Activated T-cell treated with anti-CD3 and anti-CD28 coated beads, Interleukin-2, amount 50 U/mL, for 72 hours (primary cell): ENCODE results near the gene SLC6A17. TPM values are rescaled to one million over a fixed set of nuclear protein-coding genes. Genes with fewer than 3 reads are reported as not detected.
A peak's percentile ranks its signal among the peaks of the same experiment; 100 is the strongest.

Source experiments
- ATAC-seq, 2 donors: fragments of 150-1000 bp; cut with Tn5 transposase; replicated peaks in 1 of 2; 2 replicates each; pipeline ENCODE4 v1.10.0; 2021; ENCODE audit warnings: moderate library complexity in 2 of 2, mild to moderate bottlenecking in 1 of 2
- DNase-seq, 2 donors: peaks; one replicate each; pipeline ENCODE4 v3.0.0; 2021 to 2022; ENCODE audit warnings: mixed read lengths in 1 of 2
- H3K27ac Mint-ChIP-seq: one replicate; pipeline ENCODE4 v1.8.0; 2022; ENCODE audit warnings: mild to moderate bottlenecking, moderate library complexity, mixed read lengths
- H3K27me3 Mint-ChIP-seq: one replicate; pipeline ENCODE4 v1.8.0; 2022; ENCODE audit warnings: low read depth, mixed read lengths
- H3K36me3 Mint-ChIP-seq, 2 donors: one replicate each; pipeline ENCODE4 v1.8.0; 2022; ENCODE audit warnings: mixed read lengths in 2 of 2, mild to moderate bottlenecking in 1 of 2; ENCODE audit not compliant: insufficient read depth in 2 of 2
- H3K4me1 Mint-ChIP-seq: one replicate; pipeline ENCODE4 v1.8.0; 2022; ENCODE audit warnings: low read depth, mixed read lengths
- H3K4me3 Mint-ChIP-seq, 2 donors: one replicate each; pipeline ENCODE4 v1.8.0; 2022; ENCODE audit warnings: mild to moderate bottlenecking in 2 of 2, mixed read lengths in 2 of 2, moderate library complexity in 2 of 2
- H3K9me3 Mint-ChIP-seq, 2 donors: one replicate each; pipeline ENCODE4 v1.8.0; 2022; ENCODE audit warnings: mixed read lengths in 2 of 2
- total RNA-seq, 2 donors: library from RNA; stranded (reverse); gene quantifications; one replicate each; pipeline ENCODE4 v1.2.3, GENCODE V29; 2022

Gene SLC6A17
- total RNA-seq, 2 donors from 2014 or later = 0.31 to 0.53 TPM

DNA sequence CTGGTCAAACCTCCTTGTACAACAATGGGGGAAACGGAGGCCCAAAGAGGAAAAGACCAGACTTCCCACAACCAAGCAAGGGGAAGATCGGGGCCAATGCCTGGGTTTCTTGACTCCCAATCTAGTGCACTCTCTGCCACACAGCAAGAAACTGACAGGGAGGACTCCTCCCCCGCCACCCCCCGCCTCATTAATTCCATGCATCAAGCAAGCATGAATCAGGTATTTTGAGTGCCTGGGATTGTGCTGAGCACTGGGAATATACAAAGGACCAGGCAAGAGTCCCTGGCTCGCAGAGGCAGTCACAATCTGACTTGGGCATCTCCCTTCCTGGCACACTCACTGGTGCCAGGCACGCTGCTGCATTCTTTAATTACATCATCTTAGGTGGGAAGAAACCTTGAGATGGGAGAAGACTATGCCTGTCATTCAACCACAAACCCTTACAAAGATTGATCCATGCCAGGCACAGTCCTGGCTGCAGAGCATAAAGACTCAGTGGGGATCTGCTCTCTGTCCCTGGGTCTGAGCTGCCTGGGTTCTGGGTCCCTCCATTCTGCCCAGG is 55.4 kb downstream of the SLC6A17 start:
- Mint-ChIP-seq H3K9me3 (no peaks in the 10 kb centered on the region), H3K36me3 (no peaks in the 10 kb centered on the region), H3K27ac (no peak overlapping the region), H3K4me1 (peaks cover 42% of the 10 kb centered on the region), H3K27me3 (no peaks in the 10 kb centered on the region), H3K4me3 (no peak overlapping the region)
- DNase-seq (no peak), ATAC-seq (no peak)

DNA sequence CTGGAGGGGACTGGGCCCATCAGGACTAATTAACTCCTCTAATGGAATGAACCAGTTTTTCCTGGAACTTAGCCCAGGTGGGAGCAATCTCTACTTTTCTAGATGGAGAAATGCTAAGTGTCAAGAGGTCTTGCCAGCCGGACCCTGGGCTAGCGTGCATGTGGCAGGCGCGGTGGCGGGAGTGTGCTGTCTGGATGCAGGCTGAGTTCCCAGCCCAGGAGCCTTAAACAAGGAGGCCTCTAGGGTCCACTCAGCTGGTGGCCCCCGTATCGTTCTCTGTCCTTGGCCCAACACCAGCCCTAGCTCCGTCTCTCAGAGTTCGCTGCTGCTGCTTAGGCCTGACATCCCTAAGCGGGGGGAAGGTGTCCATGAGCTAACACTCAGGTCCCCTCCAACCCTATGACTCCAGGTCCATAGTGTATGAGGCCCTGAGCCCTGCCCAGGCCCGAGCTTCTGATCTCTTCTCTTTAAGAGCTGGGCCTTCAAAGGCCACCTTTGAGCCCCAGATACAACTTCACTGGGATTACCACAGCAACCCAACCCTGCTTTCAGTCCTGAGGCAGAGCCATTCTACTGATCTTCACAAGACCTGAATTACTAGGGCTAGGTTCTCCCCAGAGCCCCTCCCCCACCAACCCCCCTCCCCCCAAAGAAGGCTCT is 56.1 kb downstream of the SLC6A17 start:
- Mint-ChIP-seq H3K4me1 (peaks cover 42% of the 10 kb centered on the region), H3K27ac (no peak overlapping the region), H3K36me3 (peaks cover 0 to 2% of the 10 kb centered on the region in 2 donors), H3K27me3 (no peaks in the 10 kb centered on the region), H3K4me3 (no peak overlapping the region), H3K9me3 (no peaks in the 10 kb centered on the region)
- ATAC-seq (no peak), DNase-seq (no peak)

DNA sequence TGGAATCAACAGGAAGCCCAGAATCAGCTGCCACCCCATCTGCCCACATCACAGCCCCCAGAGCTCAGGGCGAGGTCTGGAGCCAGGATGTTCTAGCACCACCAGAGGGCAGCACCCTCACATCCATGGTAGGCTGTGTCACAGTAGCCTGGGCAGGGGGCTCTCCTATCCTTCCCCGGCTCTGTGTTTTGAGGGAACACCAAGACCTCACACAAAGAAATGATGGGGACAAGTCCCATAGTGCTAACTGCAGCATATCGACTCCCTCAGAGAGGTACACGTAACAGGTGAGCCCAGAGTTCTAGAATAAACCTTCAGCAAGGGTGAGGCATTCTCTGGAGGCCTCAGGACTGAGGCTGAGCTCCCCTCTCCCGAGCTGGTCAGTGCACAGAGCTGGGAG is 57.5 kb downstream of the SLC6A17 start:
- Mint-ChIP-seq H3K4me1 (peaks cover 48% of the 10 kb centered on the region), H3K4me3 (no peak overlapping the region), H3K27me3 (no peaks in the 10 kb centered on the region), H3K9me3 (no peaks in the 10 kb centered on the region), H3K36me3 (peaks cover 4% of the 10 kb centered on the region in 2 donors), H3K27ac (no peak overlapping the region)
- peak; percentile 22 to 23 for ATAC-seq
- peak; percentile 83 to 84 for DNase-seq

DNA sequence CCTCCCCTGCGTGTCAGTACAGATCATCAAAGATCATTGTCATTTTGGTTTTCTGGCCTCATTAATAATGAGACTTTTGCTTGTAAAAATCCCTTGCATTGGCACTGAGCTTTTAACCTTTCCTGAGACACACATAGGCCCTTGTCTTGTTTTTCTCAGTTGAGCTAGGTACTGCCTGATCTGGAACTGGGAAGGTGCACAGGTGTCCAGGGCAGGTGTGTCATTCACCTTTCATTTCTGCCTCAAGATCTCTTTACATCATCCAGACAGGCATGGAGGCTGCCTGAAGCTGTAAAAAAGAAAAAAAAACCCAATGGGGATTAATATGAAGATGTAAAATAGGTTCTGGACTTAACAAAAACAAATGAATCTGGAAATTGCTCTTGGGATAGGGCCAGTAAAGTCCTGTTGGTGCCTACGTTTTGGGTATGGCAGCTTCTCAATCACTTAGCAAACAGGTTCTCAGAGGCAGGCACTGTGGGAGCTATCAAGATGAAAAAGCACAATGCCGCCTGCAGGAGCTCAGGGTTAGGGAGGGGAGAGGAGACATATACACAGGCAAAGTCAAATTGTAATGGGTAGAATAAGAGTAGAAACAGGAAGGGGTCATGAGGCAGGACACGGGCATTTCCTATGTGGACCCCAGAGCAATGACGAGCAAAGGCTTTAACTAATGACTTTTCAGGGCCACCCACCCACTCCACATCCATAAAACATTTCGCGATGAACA is 58.8 kb downstream of the SLC6A17 start:
- no peaks in the 10 kb centered on the region for H3K9me3 Mint-ChIP-seq
- H3K27ac Mint-ChIP-seq = peak overlapping the region; percentile 26
- H3K27me3 Mint-ChIP-seq = peaks cover 5% of the 10 kb centered on the region
- H3K36me3 Mint-ChIP-seq = peaks cover 6 to 7% of the 10 kb centered on the region in 2 donors
- H3K4me3 Mint-ChIP-seq = peak overlapping the region; percentile 72 to 88
- no peak for DNase-seq
- ATAC-seq = no peak
- H3K4me1 Mint-ChIP-seq = peaks cover 48% of the 10 kb centered on the region

DNA sequence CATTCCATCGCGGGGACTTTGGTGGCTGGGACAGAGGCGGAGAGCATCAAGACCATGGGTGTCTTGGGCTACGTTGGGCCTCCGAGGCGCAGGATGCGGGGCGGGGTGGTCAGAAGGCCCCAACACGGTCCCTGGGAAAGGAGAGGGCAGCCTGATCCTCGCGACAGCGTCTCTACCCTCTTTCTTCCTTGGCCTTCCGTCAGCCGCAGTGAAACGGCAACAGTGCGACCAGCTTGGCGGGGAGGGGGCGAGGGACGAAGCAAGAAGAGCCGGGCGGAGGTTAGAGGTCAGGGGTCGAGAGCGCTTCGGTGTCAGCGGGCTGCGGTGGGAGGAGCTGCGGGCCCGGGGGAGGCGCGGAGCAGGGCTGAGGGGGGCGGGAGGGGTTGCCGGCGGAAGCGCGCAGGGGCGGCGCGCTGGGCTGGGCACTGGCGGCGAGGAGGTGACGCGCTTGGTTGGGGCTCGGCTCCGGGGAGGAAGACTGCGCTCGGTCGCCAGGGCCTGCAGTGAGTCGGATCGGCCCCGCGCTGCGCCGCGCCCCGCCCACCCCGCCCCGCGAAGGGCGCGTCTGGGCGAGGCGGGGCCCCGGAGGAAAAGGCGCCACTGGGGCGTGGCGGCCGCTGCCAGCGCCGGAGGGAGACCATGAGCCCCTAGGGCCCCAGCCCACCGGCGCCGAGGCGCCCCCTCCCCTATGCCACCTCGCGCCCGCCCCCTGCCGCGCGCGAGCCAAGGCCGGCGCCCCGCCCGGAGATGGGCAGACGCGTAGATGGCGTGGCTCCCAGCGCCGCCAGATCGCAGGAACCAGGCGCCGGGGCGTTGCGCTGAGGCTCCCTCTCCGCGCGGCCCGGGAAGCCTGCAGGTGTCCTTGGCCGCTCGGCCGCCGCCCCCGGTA is 59.7 kb downstream of the SLC6A17 start, which contains the start of gene KCNC4:
Gene KCNC4, plus strand, starts transcription at position 600 of the 889 bp plus-strand sequence. CDS start 1,186 bp downstream, outside the sequence.
- Mint-ChIP-seq H3K27me3 (peaks cover 5% of the 10 kb centered on the region), H3K4me3 (peak within 1 kb of the TSS; percentile 90 to 97), H3K36me3 (peaks cover 6 to 7% of the 10 kb centered on the region in 2 donors), H3K4me1 (peaks cover 53% of the 10 kb centered on the region), H3K9me3 (no peaks in the 10 kb centered on the region), H3K27ac (peak within 1 kb of the TSS; percentile 56)
- ATAC-seq = peak; percentile 84 to 88
- DNase-seq = peak; percentile 93

DNA sequence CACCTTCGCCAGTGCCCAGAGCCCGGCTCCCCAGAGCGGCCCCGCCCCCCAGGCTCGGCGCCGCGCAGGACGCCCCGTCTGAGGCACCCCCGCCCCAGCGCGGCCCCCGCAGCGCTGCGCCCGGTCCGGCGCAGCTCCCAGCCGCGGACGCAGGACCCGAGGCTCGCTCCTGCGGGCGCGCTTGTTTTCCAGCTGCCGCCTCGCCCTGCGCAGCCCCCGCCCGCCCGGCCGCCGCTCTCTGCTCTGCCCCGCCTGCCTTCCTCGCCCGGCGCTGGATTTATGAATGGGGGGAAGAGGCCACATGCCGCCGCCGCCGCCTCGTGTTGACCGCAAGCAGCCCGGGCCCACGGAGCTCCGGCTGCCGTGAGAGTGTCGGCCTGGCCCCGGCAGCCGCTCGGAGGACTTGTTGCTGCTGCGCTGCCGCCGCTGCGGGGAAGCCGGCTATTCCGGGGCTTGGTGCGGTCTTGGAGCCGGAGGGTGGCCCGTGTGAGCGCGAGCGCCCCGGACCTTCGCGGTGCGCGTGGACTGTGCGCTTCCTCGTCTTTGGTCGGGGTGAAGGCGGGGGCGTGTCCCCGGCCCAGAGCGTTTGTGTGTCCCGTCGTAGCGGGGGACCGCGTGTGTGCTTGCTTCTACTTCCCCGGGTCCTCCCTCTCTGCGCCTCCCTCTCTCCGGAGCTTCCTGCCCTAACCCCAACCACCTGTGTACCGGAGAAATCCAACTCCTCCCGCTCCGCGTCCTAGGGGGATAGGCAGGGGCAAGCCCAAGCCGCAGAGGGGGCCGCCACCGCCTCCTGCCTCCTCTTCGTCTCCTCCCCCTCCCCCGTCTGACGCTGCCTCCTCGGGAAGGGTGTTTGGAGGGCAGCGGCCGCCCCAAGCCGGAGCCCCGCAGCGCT is 60.6 kb downstream of the SLC6A17 start:
- H3K4me3 Mint-ChIP-seq = peak overlapping the region; percentile 90 to 97
- H3K27ac Mint-ChIP-seq = peak overlapping the region; percentile 56
- ATAC-seq (peak; percentile 16 to 29), DNase-seq (peak; percentile 64 to 66)
- H3K36me3 Mint-ChIP-seq = peaks cover 6 to 7% of the 10 kb centered on the region in 2 donors
- peaks cover 5% of the 10 kb centered on the region for H3K27me3 Mint-ChIP-seq
- H3K4me1 Mint-ChIP-seq = peaks cover 62% of the 10 kb centered on the region
- H3K9me3 Mint-ChIP-seq = no peaks in the 10 kb centered on the region

DNA sequence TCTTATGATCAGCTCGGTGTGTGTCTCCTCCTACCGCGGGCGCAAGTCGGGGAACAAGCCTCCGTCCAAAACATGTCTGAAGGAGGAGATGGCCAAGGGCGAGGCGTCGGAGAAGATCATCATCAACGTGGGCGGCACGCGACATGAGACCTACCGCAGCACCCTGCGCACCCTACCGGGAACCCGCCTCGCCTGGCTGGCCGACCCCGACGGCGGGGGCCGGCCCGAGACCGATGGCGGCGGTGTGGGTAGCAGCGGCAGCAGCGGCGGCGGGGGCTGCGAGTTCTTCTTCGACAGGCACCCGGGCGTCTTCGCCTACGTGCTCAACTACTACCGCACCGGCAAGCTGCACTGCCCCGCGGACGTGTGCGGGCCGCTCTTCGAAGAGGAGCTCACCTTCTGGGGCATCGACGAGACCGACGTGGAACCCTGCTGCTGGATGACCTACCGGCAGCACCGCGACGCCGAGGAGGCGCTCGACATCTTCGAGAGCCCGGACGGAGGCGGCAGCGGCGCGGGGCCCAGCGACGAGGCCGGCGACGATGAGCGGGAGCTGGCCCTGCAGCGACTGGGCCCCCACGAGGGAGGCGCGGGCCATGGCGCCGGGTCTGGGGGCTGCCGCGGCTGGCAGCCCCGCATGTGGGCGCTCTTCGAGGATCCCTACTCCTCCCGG is 61.3 kb downstream of the SLC6A17 start:
- Mint-ChIP-seq H3K4me1 (peaks cover 70% of the 10 kb centered on the region), H3K27me3 (peaks cover 5% of the 10 kb centered on the region), H3K27ac (peak overlapping the region; percentile 56), H3K36me3 (peaks cover 6 to 7% of the 10 kb centered on the region in 2 donors), H3K4me3 (peak overlapping the region; percentile 90 to 97), H3K9me3 (no peaks in the 10 kb centered on the region)
- peak; percentile 67 to 72 for DNase-seq
- ATAC-seq = peak; percentile 4 to 8

DNA sequence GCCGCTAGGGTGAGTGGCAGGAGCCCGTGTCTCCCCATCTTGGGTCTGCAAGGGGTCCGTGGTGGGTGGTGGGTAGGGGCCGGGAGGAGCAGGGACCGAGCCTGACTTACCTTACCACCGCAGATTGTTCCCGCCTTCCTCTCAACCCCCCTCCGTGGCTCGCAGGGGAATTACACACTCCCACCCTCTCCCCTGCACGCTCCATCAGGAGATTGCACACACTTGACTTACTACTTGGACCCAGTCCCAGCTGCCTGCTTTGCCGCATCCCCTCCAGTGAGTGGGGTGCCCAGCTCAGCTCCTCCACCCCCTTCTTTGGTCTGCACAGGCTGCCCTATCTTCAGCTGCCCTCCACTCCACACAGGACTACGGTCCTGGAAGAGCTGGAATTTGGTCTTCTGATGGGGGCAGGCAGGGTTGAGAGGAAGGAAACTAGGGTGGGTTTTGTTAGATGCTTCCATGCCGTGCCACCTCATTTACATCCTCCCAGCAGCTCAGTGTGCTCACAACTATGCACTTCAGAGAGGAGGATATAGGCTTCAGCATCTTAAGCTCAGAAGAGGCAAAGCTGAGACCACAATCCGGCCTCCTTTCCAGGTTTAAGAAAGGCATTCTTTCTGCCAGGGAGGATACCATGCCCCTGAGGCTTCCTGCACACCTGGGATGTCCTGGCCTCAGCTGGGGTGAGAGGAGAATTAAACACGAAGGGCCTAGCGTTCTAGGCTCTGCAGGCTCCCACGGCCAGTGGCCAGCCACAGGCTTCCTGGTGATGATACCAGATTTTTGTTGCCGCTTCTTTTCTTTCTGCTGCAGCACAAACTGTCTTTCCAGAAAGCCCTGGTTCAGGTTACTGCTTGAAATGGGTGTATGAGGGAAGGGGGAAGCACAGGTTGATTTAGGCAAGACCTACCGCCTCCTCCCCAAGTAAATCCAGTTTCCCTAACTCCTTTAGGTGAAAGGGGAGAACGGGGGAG is 62.2 kb downstream of the SLC6A17 start:
- H3K4me3 Mint-ChIP-seq = peak overlapping the region; percentile 74 to 89
- peaks cover 5% of the 10 kb centered on the region for H3K27me3 Mint-ChIP-seq
- peaks cover 77% of the 10 kb centered on the region for H3K4me1 Mint-ChIP-seq
- no peak for ATAC-seq
- no peaks in the 10 kb centered on the region for H3K9me3 Mint-ChIP-seq
- H3K27ac Mint-ChIP-seq = peak overlapping the region; percentile 11
- H3K36me3 Mint-ChIP-seq = peaks cover 9% of the 10 kb centered on the region in 2 donors
- no peak for DNase-seq

DNA sequence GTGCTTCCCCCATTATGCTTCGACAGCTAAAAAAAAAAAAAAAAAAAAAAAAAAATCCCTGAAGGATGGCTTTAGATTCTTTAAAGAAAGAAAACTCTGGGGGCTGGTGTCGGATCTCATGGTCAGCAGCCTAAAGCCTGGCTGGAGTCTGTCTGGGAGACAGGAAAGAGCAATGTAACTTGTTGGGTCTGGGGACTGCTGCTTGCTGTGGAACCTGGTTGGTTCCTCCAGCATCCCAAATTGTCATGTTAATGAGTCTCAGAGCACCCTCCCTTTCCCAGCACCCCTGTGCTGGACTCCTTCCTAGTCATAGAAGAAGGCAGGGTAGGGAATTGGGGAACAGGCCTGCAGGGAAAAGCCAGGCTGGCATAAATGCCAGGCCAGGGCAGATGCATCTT is 62.8 kb downstream of the SLC6A17 start:
- H3K36me3 Mint-ChIP-seq = peaks cover 9% of the 10 kb centered on the region in 2 donors
- no peaks in the 10 kb centered on the region for H3K9me3 Mint-ChIP-seq
- peaks cover 5% of the 10 kb centered on the region for H3K27me3 Mint-ChIP-seq
- H3K4me3 Mint-ChIP-seq = peak overlapping the region; percentile 74 to 89
- H3K4me1 Mint-ChIP-seq = peaks cover 78% of the 10 kb centered on the region
- peak overlapping the region; percentile 3 for H3K27ac Mint-ChIP-seq
- ATAC-seq (no peak), DNase-seq (no peak)

DNA sequence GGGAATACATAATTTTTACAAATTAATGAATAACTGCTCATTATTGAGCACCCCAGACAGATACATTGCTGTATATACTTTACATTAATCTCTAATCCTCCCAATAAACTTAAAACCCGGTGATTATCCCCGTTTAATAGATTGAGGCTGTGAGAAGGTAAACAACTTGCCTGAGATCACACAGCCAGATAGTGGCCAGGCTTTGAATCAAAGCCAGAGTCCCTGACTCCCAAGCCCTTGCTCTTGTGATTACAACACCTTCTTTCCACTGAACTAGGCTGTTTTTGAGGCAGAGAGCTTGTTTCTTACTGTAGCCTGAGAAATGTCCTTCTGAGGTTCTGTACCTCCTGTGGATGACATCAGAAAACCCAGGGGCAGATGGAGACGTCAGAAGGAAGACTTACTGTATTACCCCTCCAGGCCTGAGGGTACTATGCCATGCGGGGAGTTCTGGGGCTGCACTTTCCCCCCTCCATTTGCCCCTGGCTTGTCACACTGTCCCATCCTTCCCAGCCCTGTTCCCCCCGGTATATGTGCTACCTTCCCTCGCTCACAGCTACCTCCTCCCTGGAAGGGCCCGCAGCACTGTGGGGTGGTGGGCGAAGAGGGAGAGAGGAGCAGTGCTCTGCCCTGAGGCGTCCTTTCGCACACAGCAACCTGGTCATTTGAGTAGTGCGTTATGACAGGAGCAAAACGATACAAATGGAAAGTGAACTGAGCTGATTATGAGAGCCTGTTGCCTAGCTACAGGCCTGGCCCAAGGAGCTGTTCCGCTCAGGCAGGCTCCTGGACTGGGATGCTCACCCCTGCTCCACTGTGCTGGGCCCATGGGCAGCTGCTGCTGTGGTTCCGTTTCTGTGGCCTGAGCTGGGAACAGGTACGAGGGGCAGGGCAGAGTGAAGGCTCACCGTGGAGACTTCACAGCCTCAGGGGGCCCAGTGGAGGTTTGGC is 64.4 kb downstream of the SLC6A17 start:
- Mint-ChIP-seq H3K4me1 (peaks cover 69% of the 10 kb centered on the region), H3K36me3 (peaks cover 9 to 12% of the 10 kb centered on the region in 2 donors), H3K27ac (peak overlapping the region; percentile 57), H3K27me3 (peaks cover 5% of the 10 kb centered on the region), H3K4me3 (peak overlapping the region; percentile 74 to 89), H3K9me3 (no peaks in the 10 kb centered on the region)
- ATAC-seq (peak; percentile 6 to 32), DNase-seq (peak; percentile 33 to 44)
